ENCODE results near the gene HLA-DQB2.
"Not testable (repeated sequence)": the region's sequence is repeated elsewhere in the genome, so short reads cannot be mapped to it uniquely, and the experiment has no call there.

Gene HLA-DQB2

DNA sequence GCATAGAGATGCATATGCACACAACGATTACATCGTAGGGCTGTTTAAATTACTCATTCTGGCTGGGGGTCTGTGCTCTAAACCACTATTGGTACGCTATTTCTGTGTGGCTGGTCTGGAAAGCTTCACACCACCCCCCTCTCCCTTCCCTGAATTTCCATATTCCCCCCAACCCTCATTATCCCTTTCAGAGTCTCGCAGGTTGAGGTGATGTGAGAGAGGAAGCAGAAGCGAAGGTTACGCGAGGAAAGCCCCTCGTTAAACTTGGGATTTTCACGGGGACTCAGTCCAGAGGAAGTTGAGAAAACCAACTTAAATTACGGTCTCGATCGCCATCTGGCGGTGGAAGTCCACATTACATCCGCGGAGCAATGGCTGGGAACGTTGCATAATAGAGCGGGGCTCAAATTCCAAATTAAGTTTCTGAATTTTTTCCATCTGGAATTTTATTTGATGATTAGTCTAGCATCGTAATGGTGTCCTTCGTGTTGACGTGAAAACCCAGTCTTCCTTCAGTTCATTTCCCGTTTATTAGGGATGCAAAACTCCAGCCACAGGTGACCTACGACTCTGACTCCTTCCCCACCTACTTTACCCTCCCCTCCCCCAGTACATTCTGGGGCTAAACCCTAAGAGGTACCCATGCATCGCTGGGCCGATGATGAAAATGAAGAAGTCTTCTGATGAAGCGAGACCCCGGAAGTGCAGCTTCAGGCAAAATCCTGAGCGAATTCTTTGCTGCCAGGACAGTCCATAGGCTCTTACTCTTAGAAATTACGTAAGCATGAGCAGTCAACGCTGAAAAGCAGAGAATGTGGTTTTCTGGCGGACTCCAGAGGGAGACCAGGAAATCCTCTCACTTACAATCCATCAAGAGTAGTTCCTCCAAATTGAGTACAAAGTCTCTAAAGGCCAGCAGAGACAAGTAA, 33.8 kb upstream of the HLA-DQB2 start:
- Histone ChIP-seq H3K4me3 (peak overlapping the region; percentile 54), H3K27ac (no peak overlapping the region)
- TF ChIP-seq, protein P1, sequence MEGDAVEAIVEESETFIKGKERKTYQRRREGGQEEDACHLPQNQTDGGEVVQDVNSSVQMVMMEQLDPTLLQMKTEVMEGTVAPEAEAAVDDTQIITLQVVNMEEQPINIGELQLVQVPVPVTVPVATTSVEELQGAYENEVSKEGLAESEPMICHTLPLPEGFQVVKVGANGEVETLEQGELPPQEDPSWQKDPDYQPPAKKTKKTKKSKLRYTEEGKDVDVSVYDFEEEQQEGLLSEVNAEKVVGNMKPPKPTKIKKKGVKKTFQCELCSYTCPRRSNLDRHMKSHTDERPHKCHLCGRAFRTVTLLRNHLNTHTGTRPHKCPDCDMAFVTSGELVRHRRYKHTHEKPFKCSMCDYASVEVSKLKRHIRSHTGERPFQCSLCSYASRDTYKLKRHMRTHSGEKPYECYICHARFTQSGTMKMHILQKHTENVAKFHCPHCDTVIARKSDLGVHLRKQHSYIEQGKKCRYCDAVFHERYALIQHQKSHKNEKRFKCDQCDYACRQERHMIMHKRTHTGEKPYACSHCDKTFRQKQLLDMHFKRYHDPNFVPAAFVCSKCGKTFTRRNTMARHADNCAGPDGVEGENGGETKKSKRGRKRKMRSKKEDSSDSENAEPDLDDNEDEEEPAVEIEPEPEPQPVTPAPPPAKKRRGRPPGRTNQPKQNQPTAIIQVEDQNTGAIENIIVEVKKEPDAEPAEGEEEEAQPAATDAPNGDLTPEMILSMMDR (IDR thresholded peaks at IDR 0.05), result peak; percentile 77
- no peak for DNase-seq (ENCODE audit: low spot score)

- TF ChIP-seq, protein P1 (IDR thresholded peaks at IDR 0.05), result no peak
- H3K4me3 ChIP-seq, result no peak overlapping the region
- no peak for DNase-seq (ENCODE audit: low spot score)
- H3K27ac ChIP-seq, result no peak overlapping the region
Observed at GRCh38 chr6:32794510-32794909, 31.2 kb upstream of the HLA-DQB2 start.

DNA sequence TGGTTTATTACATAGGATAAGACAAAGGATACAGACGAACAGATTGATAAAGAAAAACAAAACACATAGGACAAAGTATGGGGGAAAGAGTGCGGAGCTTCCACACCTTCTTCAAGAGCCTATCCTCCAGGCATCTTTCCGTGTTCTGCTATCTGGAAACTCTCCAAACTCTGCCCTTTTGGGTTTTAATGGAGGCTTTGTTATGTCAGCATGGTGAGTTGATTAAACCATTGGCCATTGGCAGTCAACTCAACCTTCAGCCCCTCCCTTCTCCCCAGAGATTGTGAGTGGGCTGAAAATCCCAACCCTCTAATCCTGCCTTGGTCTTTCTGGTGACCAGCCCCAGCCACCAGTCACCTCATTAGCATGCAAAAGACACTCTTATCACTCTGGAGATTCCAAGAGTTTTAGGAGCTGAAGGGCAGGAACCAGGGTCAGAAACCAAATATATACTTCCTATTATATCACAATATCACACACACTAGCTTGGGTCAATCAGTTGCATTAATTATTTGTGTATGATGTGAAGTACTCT, 29.6 kb upstream of the HLA-DQB2 start:
- DNase-seq (ENCODE audit: low spot score), result no peak

DNA sequence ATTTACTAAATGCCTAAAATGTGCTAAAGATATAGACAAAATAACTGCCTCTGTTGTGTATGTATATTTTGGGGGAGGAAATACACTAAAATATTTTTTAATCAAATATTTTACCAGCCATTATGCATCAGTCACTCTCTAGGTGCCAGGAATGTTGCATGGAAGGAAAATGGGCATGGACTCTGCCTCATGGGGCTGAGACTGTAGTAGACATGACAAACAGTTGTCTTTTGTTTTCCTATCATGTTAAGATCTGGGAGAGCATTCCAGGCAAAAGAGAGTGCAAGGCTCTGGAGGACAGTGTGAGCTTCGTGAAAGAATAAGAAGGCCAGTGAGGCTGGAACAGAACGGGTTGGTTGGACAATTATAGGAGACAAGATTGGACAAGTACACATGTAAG, 27.0 kb upstream of the HLA-DQB2 start:
- H3K4me3 ChIP-seq, result no peak overlapping the region
- TF ChIP-seq, protein P1 (IDR thresholded peaks at IDR 0.05), result no peak
- H3K27ac ChIP-seq, result no peak overlapping the region
- no peak for DNase-seq (ENCODE audit: low spot score)

More for the DNA sequence above, 29.6 kb upstream of the HLA-DQB2 start:
- Histone ChIP-seq H3K4me3 (no peak overlapping the region), H3K27ac (no peak overlapping the region)
- TF ChIP-seq, protein P1 (IDR thresholded peaks at IDR 0.05), result no peak

DNA sequence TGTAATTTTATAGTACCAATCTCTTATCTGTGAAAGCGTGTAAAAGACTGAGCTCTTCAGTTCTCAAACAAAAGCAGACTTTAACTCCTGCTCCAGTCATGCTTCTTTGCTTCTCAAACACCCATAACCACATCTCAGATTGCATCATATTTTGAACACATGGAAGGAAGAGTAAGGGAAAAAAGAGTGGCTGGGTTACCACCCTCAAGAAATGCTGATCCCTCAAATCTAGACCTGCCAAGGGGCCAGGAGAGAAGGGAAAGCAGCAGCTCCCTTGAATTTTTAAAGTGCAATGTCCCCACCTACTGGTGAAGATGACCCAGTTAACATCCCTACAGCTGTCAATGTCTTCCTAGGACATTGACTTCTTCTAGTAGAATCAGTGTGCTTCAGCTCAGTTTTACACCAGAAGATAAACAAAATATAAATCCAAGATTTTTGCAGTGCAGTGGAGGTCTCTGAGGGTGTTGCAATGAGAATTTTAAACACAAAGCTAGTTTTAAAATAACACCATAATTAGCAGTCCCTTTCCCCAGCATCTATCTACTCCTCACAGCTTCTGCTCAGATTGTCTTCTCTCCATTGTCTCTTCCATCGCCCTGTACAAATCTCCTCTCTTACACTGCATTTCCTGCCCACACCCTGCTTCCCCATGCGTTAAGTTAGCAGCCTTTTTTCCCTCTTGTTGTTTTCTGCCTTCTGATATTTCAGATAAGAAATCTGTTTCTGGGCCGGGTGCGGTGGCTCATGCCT, 22.6 kb upstream of the HLA-DQB2 start:
- no peak for DNase-seq (ENCODE audit: low spot score)
- TF ChIP-seq, protein P1 (IDR thresholded peaks at IDR 0.05), result peak; percentile 14

GRCh38 chr6:32782923-32783322, 19.6 kb upstream of the HLA-DQB2 start:
- DNase-seq (ENCODE audit: low spot score); H3K27ac ChIP-seq; H3K4me3 ChIP-seq: not testable (repeated sequence)

More for the DNA sequence above, 22.6 kb upstream of the HLA-DQB2 start:
- Histone ChIP-seq H3K4me3 (no peak overlapping the region), H3K27ac (no peak overlapping the region)

- no peak for DNase-seq (ENCODE audit: low spot score)
- Histone ChIP-seq H3K27ac (no peak overlapping the region), H3K4me3 (no peak overlapping the region)
- TF ChIP-seq, protein P1 (IDR thresholded peaks at IDR 0.05), result no peak
Observed at GRCh38 chr6:32779036-32779435, 15.7 kb upstream of the HLA-DQB2 start.
